ENCODE results near the gene PNRC1.
"Not testable (repeated sequence)": the region's sequence is repeated elsewhere in the genome, so short reads cannot be mapped to it uniquely, and the experiment has no call there.

The PNRC1 gene

GRCh38 chr6:89059227-89059626 is 21.3 kb upstream of the PNRC1 start:
- DNase-seq (ENCODE audit: low read depth) = no peak

GRCh38 chr6:89063881-89064280 is 16.7 kb upstream of the PNRC1 start:
- DNase-seq (ENCODE audit: low read depth) = no peak

DNA sequence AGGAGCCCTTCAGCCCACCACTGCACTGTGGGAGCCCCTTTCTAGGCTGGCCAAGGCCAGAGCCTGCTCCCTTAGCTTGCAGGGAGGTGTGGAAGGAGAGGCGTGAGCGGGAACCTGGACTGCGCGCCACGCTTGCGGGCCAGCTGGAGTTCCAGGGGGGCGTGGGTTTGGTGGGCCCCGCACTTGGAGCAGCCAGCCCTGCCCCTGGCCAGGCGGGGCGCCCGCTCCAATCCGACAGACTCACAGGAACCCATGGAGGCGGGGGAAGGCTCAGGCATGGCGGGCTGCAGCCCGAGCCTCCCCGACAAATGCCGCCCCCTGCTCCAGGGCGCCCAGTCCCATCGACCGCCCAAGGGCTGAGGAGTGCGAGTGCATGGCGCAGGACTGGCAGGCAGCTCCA is 15.6 kb upstream of the PNRC1 start:
- DNase-seq (ENCODE audit: low read depth) = not testable (repeated sequence)

- DNase-seq (ENCODE audit: low read depth) = not testable (repeated sequence)
Observed at GRCh38 chr6:89066121-89066520, 14.4 kb upstream of the PNRC1 start.

GRCh38 chr6:89066940-89067646 is 13.5 kb upstream of the PNRC1 start:
- DNase-seq (ENCODE audit: low read depth) = no peak

- no peak for DNase-seq (ENCODE audit: low read depth)
Observed at GRCh38 chr6:89067796-89068195, 12.8 kb upstream of the PNRC1 start.

DNA sequence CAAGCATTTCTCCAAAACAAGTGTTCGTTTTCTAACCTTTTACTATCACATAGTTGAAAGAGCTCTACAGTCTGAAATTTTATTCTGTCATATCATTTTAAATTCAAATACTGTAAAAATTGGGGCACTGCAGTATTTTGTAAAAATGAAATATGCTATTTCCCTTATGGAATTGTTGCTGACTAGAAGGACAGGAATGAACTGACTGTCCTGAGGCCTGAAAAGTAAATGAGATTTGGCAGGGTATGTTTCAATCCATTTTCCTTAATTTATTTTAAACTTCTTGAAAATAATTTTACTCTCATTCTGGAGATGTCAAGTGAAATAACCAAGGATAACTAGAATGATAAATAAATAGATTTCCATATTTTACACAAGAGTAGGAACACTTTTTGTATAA is 11.9 kb upstream of the PNRC1 start:
- no peak for DNase-seq (ENCODE audit: low read depth)

- no peak for DNase-seq (ENCODE audit: low read depth)
Observed at GRCh38 chr6:89069536-89070163, 10.9 kb upstream of the PNRC1 start.

GRCh38 chr6:89071036-89071435 is 9.5 kb upstream of the PNRC1 start:
- no peak for DNase-seq (ENCODE audit: low read depth)

DNA sequence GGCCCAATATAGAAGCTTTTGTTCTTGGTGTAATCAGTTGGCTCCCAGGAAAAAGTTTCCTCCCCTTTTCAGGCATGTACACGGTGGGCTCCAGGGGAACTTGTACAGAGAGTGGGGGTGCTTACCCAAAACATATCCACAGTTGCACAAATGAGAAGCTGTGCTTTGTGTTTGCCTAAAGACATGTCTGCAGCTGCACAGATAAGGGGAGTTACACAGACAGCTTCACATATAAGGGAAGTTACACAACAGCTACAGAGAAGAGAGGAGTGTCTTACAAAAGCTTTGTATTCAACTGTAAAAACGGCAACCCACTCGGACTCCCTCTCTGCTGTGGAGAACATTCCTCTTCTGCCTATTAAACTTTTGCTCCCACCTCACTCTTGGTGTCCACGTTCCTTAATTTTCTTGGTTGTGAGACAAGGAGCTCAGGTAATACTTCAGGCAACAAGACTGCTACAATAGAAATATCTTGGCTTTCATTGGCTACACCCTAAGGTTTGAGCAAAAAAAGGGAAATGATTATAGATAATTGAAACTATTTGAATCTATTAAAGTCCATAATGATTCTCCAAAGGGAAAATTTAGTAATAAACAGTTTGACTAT is 7.4 kb upstream of the PNRC1 start:
- DNase-seq (ENCODE audit: low read depth) = no peak

DNA sequence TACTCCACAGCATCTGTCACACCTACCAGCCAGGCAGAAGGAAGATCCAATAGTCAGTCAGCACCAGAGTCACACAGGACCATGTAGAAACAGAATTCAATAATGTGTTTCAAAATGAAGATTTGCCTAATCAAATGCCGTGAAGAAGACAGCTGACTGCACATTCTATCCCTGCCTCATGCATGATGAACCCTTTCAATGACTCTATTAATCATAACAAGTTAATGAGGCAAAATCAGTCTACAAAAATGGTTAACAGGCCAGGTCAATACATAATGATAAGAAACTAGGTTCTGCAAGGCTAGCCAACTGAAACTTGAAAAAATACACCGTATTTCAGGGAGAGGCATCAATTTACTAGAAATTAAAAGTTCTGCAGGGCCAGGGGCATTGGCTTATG is 6.7 kb upstream of the PNRC1 start:
- no peak for DNase-seq (ENCODE audit: low read depth)

DNA sequence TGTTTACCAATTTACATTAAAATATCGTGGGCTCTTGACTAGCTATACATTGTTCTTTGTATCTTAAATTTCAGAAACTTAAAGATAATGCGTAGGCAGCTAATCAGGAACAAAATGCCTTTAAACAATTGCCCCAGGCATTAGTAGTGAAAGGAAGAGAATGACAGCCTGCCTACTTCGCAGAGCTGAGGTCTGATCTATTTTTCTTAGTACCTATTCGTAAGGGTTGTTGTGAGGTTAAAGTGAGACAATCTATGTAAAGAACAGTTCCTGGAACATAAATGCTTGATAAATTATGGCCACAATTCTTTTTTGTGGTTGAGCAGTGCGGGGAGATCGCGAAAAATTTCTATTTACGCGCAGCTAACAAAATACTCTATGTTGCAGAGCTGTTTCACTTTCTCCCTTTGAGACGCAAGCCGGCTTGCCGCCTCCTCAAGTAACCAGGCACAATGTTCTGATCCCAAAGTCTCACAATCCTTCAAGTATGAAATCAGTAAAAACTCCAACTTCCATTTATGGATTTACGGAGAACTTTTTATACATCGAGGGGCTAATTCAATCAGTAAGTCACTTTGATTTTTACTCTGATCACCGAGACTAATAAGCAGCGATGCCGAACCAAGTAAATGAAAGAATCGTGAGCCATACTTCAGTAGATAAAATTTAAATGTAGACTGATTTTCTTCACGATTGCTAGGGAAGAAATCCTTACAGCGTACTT is 878 bp upstream of the PNRC1 start:
- DNase-seq (ENCODE audit: low read depth) = peak; percentile 50

- DNase-seq (ENCODE audit: low read depth) = no peak
Observed at GRCh38 chr6:89081129-89081422, 525 bp downstream of the PNRC1 start.

GRCh38 chr6:89081423-89082322 is 1.1 kb downstream of the PNRC1 start:
- peak; percentile 96 for DNase-seq (ENCODE audit: low read depth)

GRCh38 chr6:89082486-89082891 is 1.9 kb downstream of the PNRC1 start:
- DNase-seq (ENCODE audit: low read depth) = no peak

GRCh38 chr6:89084542-89084941 is 4.0 kb downstream of the PNRC1 start:
- no peak for DNase-seq (ENCODE audit: low read depth)

GRCh38 chr6:89084954-89085353 is 4.4 kb downstream of the PNRC1 start:
- no peak for DNase-seq (ENCODE audit: low read depth)

GRCh38 chr6:89085409-89086205 is 5.1 kb downstream of the PNRC1 start:
- no peak for DNase-seq (ENCODE audit: low read depth)

- DNase-seq (ENCODE audit: low read depth) = no peak
Observed at GRCh38 chr6:89087881-89088280, 7.3 kb downstream of the PNRC1 start.

- no peak for DNase-seq (ENCODE audit: low read depth)
Observed at GRCh38 chr6:89098461-89098860, 17.9 kb downstream of the PNRC1 start.

- DNase-seq (ENCODE audit: low read depth) = no peak
Observed at GRCh38 chr6:89100114-89100513, 19.6 kb downstream of the PNRC1 start.

All from stromal cell of bone marrow (primary cell).